HEK293T (cell line): ENCODE measurements around the gene SPSB2.

ENCODE experiments used
- ARNT ChIP-seq: fragments of 450-650 bp; IDR thresholded peaks from 2 replicates; pipeline ENCODE4 v1.6.1; 2017; ENCODE audit warnings: mild to moderate bottlenecking
- BHLHE40 ChIP-seq: fragments of 450-650 bp; IDR thresholded peaks from 2 replicates; pipeline ENCODE4 v1.6.1; 2016; ENCODE audit warnings: mild to moderate bottlenecking, moderate library complexity, borderline replicate concordance
- ELF4 ChIP-seq: fragments of 450-650 bp; IDR thresholded peaks from 2 replicates; pipeline ENCODE4 v1.6.1; 2017; ENCODE audit warnings: antibody characterized with exemption
- FOXA1 ChIP-seq: fragments of 450-650 bp; IDR thresholded peaks from 2 replicates; pipeline ENCODE4 v1.6.1; 2016; ENCODE audit warnings: mild to moderate bottlenecking
- FOXM1 ChIP-seq: fragments of 450-650 bp; IDR thresholded peaks from 2 replicates; pipeline ENCODE4 v1.6.1; 2017; ENCODE audit warnings: mild to moderate bottlenecking, borderline replicate concordance
- L3MBTL2 ChIP-seq: fragments of 450-650 bp; conservative IDR thresholded peaks from 2 replicates; pipeline ENCODE4 v1.6.1; 2016; ENCODE audit warnings: mild to moderate bottlenecking
- LEF1 ChIP-seq: fragments of 450-650 bp; IDR thresholded peaks from 2 replicates; pipeline ENCODE4 v1.6.1; 2017; ENCODE audit warnings: mild to moderate bottlenecking, borderline replicate concordance
- NFRKB ChIP-seq: fragments of 450-650 bp; IDR thresholded peaks from 2 replicates; pipeline ENCODE4 v1.6.1; 2016; ENCODE audit warnings: mild to moderate bottlenecking, moderate library complexity
- PKNOX1 ChIP-seq: fragments of 450-650 bp; IDR thresholded peaks from 2 replicates; pipeline ENCODE4 v1.6.1; 2016
- SP1 ChIP-seq: fragments of 450-650 bp; IDR thresholded peaks from 2 replicates; pipeline ENCODE4 v1.6.1; 2017
- SUZ12 ChIP-seq: fragments of 450-650 bp; IDR thresholded peaks from 2 replicates; pipeline ENCODE4 v1.6.1; 2016; ENCODE audit warnings: mild to moderate bottlenecking
- ZNF384 ChIP-seq: fragments of 450-650 bp; IDR thresholded peaks from 2 replicates; pipeline ENCODE4 v1.6.1; 2016

DNA sequence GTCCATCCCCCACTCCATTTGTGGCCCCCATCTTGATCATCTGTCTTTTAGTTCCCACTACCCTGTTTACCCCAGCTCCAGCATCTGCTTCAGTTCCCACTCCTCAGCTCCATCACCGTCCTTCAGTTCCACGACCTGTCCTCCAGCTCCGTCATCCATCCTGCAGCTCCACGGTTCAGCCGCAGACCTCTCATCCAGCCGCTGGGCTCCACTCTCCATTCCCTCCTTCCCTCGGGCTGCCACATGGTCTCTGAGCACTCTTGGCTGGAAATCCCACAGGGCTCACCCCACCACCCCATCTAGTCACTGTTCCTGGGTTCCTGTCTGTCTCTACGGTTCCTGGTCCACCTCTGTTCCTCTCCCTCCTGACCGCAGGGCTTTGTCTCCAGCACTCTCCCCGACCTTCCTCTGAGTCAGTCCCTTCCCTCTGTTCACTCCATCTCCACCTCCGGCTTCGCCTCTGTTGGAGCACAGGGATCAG lies 48.2 kb downstream of the SPSB2 start:
- TF ChIP-seq SP1, result no peak
- no peak for TF ChIP-seq ELF4
- no peak for TF ChIP-seq FOXA1
- TF ChIP-seq BHLHE40, result no peak
- no peak for TF ChIP-seq SUZ12
- TF ChIP-seq ZNF384, result no peak
- TF ChIP-seq ARNT, result no peak
- TF ChIP-seq FOXM1, result no peak
- no peak for TF ChIP-seq LEF1
- TF ChIP-seq L3MBTL2, result no peak
- no peak for TF ChIP-seq PKNOX1
- TF ChIP-seq NFRKB, result no peak
